ENCODE results near the gene DCUN1D4.

The DCUN1D4 gene

DNA sequence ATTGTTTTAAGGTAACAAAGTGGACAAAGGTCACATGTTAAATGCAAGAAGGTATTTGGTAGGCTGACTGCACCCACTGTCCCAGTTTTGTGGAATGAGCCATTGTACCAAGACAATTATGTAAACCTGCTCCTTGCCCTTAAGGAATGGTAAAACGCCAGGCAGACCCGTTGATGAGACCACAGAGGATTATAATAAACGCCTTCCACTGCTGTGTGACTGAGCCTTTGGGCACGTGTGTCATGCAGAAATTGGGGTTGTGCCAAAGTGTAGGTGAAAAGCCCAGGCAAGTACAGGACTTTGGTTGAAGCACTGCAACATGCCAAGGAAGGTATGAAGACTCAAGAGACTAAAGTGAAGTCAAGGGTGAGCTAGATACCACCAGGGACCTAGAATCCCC lies 117.5 kb downstream of the DCUN1D4 start:
- DNase-seq (ENCODE audit: extremely low read depth in 1 of 2, low read depth in 1 of 2), result no peak

DNA sequence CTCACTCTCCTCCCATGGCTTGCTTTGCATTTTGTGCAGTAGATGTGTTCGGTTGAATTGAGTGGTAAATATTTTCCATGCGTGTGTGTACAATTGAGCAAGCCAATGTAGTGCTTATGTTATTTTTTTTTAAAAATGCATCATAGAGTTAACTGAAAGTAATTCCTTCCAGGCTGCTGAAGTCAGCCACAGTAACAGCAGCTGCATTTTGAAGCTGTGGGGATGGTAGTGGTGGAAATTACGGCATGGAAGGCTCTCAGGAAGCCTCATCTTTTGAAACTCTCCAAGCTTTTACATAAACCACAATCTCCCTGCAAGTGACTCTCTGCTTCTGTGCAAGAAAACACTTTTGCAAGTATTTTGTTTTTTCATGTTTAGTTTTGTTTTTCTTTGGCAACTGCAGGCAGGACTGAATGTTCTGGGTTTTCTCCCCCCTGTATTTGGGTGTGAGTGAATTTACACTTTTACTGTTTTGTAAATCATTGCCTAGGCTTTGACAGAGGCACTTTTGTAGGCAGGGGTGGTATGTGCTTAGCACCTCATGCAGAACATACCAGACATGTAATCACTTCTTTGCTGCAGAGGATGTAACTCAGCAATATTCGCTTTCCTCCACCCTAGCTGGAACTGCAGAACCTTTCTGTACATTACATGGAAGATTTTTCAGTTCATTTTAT lies 121.0 kb downstream of the DCUN1D4 start:
- no peak for DNase-seq (ENCODE audit: extremely low read depth in 1 of 2, low read depth in 1 of 2)

DNA sequence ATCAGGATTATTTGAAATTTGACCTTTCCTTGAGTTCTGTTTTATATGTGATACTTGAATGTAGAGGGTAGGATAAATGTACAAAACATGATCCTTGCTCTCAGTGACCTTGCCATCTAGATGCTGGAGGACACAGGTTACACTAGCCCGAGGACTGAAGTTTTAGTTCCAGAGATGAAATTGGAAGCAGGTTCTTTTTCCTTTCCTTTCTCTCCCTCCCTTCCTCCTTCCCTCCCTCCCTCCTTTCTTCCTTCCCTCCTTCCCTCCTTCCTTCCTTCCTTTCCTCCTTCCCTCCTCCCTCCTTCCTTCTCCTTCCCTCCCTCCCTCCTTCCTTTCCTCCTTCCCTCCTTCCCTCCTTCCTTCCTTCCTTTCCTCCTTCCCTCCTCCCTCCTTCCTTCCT lies 122.9 kb downstream of the DCUN1D4 start:
- DNase-seq (ENCODE audit: extremely low read depth in 1 of 2, low read depth in 1 of 2), result no peak
